Nasal cavity respiratory epithelium epithelial cell of viscerocranial mucosa (primary cell): ENCODE results near the gene ERI3. TPM values are rescaled to one million over a fixed set of nuclear protein-coding genes. Genes with fewer than 3 reads are reported as not detected.

ENCODE experiments used
- total RNA-seq: library from RNA; depleted of rRNA; stranded (reverse); fragments of >200 nt; gene quantifications from 2 replicates; pipeline ENCODE4 v1.2.3, GENCODE V29; 2014

The ERI3 gene, protein sequence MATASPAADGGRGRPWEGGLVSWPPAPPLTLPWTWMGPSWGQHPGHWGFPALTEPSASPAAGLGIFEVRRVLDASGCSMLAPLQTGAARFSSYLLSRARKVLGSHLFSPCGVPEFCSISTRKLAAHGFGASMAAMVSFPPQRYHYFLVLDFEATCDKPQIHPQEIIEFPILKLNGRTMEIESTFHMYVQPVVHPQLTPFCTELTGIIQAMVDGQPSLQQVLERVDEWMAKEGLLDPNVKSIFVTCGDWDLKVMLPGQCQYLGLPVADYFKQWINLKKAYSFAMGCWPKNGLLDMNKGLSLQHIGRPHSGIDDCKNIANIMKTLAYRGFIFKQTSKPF
- 37.6 and 45.6 TPM in 2 replicates for total RNA-seq

DNA sequence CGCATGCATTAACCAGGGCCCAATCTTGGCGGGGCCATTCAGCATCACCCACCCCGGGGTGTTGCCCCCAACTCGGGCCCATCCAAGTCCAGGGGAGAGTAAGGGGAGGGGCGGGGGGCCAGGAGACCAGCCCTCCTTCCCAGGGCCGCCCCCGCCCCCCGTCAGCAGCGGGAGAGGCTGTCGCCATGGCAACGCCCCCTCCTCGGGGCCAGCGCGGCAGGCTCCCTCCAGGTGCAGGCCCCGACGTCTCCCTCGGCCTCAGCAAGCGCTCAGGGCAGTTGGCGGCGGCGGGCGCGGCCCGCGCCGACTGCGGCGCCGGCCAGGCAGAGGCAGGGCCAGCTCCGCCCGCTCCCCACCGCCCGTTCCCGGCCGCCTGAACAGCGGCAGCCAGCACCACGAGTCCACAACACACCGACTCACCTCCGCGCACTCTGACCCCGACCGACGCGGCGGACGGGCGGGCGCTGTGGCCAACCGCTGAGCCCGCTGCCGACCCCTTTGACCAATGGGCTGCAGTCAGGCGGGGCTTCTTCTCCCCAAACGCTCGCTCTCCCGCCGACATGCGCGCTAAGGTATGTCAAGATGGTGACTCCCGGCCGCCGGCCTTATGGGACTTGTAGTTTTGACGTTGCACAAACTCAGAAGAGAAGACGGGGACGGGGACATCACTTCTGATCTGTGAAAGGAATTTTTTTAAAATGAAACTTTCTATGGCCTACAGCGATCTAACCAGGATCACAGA is at the start of gene ERI3:
ERI3 (minus strand) TSS at position 418 of the 742 bp plus-strand sequence; CDS start at position 187, 231 bp downstream.

GRCh38 chr1:44213222-44214112 is 141.6 kb downstream of the ERI3 start, which contains the start of gene DMAP1:
DMAP1 (plus strand) TSS chr1:44213471; CDS start chr1:44213754, 283 bp downstream.

Other genes starting within 250 kb of the ERI3 start
- gene KLF17, start 236.4 kb downstream of the ERI3 start, total RNA-seq = not detected in 2 replicates
- gene KLF18, start 213.6 kb downstream of the ERI3 start, total RNA-seq = not detected in 2 replicates
- 17.2 and 17.8 TPM in 2 replicates for gene DMAP1, start 141.8 kb downstream of the ERI3 start, total RNA-seq
- gene RNF220, start 50.0 kb upstream of the ERI3 start, total RNA-seq = 74.2 and 103 TPM in 2 replicates